Erythroblast (primary cell): ENCODE data around the gene GET3.
"Not testable (repeated sequence)": the region's sequence is repeated elsewhere in the genome, so short reads cannot be mapped to it uniquely, and the experiment has no call there.

Experiments used
- DNase-seq, 2 experiments: peaks; one replicate each; lab custom pipeline; 2025; lab: John Stamatoyannopoulos, UW
- GATA1 ChIP-seq: IDR thresholded peaks from 2 replicates; pipeline ENCODE4 v1.6.1; 2011; ENCODE audit warnings: low read depth, mild to moderate bottlenecking, control low read depth, low read length, moderate library complexity
- POLR2A ChIP-seq: IDR thresholded peaks from 2 replicates; pipeline ENCODE4 v1.6.1; 2011; ENCODE audit warnings: mild to moderate bottlenecking, low read length

Gene GET3

GRCh38 chr19:12705169-12705568, 32.1 kb upstream of the GET3 start:
- no peak for DNase-seq
- no peak for TF ChIP-seq POLR2A
- TF ChIP-seq GATA1: no peak

GRCh38 chr19:12705654-12706331, 31.5 kb upstream of the GET3 start:
- TF ChIP-seq POLR2A (no peak), GATA1 (no peak)
- DNase-seq: no peak

DNA sequence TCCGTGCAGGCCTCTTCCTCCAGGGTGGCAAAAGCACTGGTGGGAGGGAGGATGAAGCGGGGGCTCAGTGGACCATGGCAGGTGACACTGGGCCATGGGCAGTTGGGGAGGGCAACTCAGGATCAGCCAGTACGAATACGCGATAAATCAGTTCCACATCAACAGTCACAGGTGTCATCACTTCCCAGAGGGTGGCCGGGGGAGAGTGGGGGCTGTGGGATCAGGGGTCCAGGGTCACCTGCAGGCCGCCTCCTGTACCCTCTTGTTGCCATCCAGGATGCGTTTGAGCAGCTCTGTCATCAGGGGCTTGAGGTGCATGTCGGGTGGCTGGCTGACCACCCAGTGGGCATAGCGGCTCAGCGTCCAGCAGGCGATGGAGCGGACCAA, 31.0 kb upstream of the GET3 start:
- no peak for DNase-seq
- no peak for TF ChIP-seq POLR2A
- no peak for TF ChIP-seq GATA1

DNA sequence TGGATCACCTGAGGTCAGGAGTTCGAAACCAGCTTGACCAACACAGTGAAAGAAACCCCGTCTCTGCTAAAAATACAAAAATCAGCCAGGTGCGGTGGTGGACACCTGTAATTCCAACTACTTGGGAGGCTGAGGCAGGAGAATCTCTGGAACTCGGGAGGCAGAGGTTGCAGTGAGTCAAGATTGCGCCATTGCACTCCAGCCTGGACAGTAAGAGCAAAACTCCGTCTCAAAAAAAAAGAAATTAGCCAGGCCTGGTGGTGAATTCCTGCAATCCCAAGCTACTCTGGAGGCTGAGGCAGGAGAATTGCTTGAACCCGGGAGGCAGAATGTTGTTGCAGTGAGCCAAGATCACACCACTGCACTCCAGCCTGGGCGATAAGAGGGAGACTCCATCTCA, 28.7 kb upstream of the GET3 start:
- TF ChIP-seq GATA1 (no peak), POLR2A (no peak)
- no peak for DNase-seq

- no peak for DNase-seq
- TF ChIP-seq GATA1: no peak
Observed at GRCh38 chr19:12711187-12711586, 26.1 kb upstream of the GET3 start.

GRCh38 chr19:12712077-12712476, 25.2 kb upstream of the GET3 start:
- not testable (repeated sequence) for DNase-seq

GRCh38 chr19:12713304-12713703, 24.0 kb upstream of the GET3 start:
- not testable (repeated sequence) for DNase-seq

- no peak for DNase-seq
- TF ChIP-seq GATA1: no peak
- no peak for TF ChIP-seq POLR2A
Observed at GRCh38 chr19:12715102-12715501, 22.2 kb upstream of the GET3 start.

GRCh38 chr19:12715929-12716328, 21.4 kb upstream of the GET3 start:
- peak in 1 of 2 experiments; percentile 28 for DNase-seq
- TF ChIP-seq GATA1 (no peak), POLR2A (no peak)

- no peak for TF ChIP-seq GATA1
- DNase-seq: no peak
Observed at GRCh38 chr19:12720296-12720695, 17.0 kb upstream of the GET3 start.

DNA sequence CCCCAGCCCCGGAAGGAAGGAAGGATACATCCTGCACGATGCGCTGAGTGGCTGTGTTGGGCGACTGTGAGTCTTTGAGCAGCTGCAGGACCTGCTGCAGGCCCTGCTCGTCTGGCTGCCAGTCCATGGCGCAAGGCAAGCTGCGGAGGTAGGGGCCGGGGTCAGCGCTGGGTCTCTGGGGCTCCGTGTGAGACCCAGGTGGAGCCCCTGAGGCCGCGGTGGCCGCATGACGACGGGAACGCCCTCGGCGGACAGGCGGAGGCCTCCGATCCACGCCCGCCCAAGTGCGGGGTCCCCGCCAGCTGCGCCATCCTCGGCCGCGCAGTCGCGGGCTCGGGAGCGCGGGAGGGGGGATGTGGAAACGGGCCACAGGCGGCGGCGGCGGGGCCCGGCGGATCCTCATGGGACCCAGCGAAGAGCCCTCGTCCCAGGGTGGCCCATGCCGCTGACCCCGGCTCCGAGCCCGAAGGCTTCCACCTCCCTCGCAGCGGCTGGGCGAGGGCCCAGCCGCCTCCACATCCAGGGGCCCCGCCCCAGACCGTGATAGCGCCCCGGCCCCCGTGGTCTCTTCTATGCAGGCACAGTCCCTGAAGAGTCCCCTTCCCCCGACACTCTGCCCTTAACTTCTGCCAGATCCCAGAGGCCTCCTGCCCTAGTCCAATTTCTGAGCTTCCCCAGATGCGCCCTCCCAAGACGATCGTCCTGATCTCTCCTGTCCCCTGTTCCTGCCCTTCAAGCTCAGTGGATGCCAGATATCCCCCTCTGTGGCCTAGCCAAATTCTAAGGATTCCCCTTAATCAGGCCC, 16.2 kb upstream of the GET3 start:
- peak; percentile 52 to 60 for DNase-seq
- TF ChIP-seq POLR2A: no peak
- no peak for TF ChIP-seq GATA1

DNA sequence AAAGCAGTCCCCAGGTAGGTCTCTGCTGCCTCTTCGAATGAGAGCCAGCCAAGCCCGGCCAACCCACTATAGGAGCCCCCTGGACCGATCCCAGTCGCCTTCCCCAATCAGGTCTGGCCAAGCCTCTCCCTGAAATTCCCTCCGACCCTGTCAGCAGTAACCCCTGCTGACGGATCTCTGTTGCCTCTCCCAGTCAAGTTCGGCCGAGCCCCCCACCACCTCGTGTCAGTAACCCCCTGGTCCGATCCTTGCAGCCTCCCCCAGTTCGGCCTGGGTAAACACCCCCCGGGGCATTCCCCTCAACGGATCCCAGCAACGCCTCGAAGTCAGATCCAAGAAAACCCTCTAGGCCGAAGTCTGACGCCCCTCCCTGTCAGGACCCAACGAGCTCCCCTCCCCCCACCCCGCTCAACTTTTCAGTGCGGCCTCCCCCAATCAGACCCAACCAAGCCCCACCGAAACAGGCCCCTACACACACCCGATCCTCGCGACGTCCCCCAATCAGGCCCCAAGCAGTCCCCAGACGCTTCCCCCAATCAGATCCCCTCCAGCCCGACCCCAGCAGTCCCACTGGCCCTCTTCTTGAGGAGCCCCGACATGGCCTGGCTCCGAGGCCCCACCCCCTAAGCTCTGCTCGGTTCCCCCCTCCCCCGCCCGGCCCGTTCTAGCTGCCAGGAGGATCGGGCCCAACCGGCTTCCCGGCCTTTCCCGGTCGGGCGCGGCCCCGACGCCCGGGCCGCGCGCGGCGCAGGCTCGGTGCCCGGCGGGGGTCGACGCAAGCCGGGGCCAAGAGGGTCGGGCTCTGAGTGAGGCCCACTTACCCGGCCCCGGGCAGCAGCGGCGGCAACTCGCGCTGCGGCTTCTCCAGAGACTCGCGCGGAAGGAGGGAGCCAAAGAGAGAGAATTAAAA, 15.4 kb upstream of the GET3 start:
- TF ChIP-seq POLR2A: no peak
- TF ChIP-seq GATA1: no peak

DNA sequence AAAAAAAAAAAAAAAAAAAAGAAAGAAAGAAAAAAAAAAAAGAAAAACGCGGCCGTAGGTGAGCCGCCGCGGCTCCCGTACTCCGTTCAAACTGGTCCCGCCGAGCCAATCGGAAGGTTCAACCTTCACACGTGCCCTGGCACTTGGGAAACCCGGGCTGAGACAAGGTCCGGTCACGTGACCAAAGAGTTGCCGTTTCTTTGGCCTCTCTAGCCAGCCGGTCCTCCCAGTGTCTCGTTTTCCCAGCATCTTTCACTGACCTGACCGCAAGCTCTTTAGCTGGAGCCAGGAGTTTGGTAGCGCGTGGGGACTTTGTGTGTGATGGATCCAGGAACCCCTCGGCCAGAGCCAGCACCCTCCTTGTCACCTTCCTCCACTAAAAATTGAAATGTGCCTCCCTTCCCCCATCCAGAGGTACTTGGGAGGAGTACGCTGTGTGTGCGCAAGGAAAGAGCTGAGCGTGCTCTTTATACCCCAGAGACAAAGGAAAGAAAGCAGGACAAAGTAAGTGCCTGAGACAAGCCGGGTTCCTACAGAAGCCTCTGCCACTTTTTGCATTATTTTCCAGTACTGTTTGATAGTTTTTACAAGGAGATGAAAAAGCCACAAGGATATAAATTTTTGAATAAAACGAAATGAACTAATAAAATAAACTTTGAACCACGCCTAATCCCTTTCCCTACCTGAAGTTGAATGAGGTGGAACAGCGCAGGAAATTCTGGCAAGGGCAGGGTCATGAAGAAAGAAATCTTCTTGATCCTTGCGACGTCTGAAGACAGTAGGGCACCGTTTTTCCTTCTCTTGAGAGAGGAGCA, 14.5 kb upstream of the GET3 start:
- TF ChIP-seq GATA1 (no peak), POLR2A (peak; percentile 76)
- peak; percentile 99 for DNase-seq

More for the DNA sequence above, 15.4 kb upstream of the GET3 start:
- peak; percentile 87 to 90 for DNase-seq
